ENCODE data around the gene ANKRD13B.

Gene ANKRD13B

DNA sequence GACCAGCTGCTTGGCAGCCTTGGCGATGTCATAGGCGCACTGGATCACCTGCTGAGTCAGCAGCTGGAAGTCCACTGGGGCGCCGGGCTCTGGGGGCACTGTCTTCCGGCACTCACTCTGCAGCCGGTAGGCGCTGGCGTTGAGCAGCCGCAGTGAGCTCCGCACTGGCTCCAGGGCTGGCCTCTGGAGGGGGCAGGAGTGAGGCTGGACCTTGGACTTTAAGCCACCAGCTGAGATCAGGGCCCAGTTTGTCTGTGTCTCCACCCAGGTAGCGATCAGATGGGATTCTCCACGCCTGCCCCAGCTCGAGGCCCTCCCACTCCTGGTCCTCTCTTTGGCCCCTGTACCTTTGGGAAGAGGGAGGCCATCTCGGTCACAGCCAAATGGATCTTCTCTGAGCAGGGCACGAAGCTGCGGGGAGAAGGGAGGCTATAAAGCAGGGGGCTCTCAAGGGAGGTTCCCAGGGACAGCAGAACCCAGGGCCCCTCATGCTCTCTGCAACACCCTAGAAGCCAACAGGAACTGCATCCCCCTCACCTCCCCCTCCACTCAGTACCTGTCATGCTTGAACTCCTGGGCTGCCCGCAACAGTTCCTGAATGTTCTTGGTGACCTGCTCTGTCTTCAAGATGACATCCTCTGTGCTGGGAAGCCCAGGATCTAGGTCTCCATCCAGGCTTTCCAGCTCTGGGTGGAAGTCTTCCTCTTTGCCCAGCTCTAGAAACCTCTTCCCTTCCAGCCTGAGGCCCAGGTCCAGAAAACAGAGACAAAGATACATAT lies 18.0 kb upstream of the ANKRD13B start:
- Mint-ChIP-seq H3K27ac (peak overlapping the region; percentile 69), H3K9me3 (no peaks in the 10 kb centered on the region), H3K4me1 (peaks cover 29% of the 10 kb centered on the region), H3K4me3 (no peak overlapping the region), H3K36me3 (peaks cover 66% of the 10 kb centered on the region)
- no peak for DNase-seq (ENCODE audit: low spot score in 2 of 2)
- ATAC-seq = no peak

GRCh38 chr17:29575511-29576213 lies 17.3 kb upstream of the ANKRD13B start:
- peaks cover 70% of the 10 kb centered on the region for H3K36me3 Mint-ChIP-seq
- H3K9me3 Mint-ChIP-seq = no peaks in the 10 kb centered on the region
- peak overlapping the region; percentile 61 for H3K27ac Mint-ChIP-seq
- no peak overlapping the region for H3K4me3 Mint-ChIP-seq
- no peak for ATAC-seq
- H3K4me1 Mint-ChIP-seq = peaks cover 33% of the 10 kb centered on the region
- no peak for DNase-seq (ENCODE audit: low spot score in 2 of 2)

DNA sequence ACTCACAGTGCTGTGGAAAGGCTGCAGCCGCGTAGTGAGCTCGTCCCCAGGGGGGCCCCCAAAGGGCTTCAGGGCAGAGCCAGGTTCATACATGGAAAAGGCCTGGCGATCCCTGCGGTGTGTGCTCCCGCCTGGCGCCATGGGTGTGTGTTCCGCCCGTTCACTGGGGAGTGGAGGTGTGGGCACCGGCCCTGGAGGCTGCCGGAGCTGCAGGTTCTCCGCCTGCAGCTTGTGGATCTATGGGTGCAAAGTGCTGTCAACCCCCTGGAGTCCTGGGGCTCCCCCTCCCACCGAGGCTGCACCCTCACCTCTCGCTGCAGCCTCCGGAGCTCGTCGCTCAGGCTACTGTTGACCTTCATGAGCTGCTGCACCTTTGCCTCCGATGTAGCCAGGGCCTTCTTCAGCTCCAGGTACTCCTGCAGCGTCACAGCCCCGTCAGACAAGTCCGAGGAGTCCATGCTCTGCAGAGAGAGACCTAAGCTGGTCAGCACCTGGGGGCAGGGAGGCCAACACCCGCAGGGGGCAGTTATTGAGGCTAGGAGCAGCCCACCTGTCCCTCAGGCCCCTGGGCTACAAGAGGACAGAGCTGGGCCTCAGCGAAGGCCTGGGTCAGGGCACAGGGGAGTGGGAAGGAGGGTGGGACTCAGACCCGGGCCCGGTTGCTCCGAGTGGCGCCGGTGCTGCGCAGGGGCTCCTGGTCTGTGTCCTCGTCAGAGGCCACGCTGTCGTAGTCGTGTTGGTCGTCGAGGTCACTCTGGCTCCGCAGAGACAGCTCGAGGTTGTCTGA lies 16.5 kb upstream of the ANKRD13B start:
- no peak for ATAC-seq
- no peak for DNase-seq (ENCODE audit: low spot score in 2 of 2)
- Mint-ChIP-seq H3K36me3 (peaks cover 73% of the 10 kb centered on the region), H3K4me1 (peaks cover 33% of the 10 kb centered on the region), H3K4me3 (no peak overlapping the region), H3K9me3 (no peaks in the 10 kb centered on the region), H3K27ac (no peak overlapping the region)

DNA sequence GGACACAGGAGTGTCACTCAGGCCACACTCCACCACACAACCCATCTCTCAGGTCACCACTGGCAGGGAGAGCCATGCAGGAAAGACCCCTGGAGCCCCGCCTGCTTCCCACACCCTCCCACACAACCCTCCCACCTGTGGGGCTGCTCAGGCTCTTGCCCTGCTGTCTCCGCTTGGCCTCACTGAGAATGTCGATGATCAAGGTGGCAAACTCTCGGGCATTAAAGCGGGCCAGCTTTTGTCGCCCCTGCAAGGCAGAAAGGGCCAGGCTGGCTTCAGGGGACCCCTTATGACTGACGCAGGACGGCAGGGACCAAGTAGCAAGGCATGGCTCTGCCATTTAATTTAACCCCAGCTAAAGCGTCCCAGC lies 15.9 kb upstream of the ANKRD13B start:
- DNase-seq (ENCODE audit: low spot score in 2 of 2) (no peak), ATAC-seq (no peak)
- H3K4me3 Mint-ChIP-seq = no peak overlapping the region
- peaks cover 73% of the 10 kb centered on the region for H3K36me3 Mint-ChIP-seq
- H3K9me3 Mint-ChIP-seq = no peaks in the 10 kb centered on the region
- H3K27ac Mint-ChIP-seq = no peak overlapping the region
- H3K4me1 Mint-ChIP-seq = peaks cover 33% of the 10 kb centered on the region

GRCh38 chr17:29577385-29578211 lies 15.3 kb upstream of the ANKRD13B start:
- Mint-ChIP-seq H3K4me1 (peaks cover 33% of the 10 kb centered on the region), H3K9me3 (no peaks in the 10 kb centered on the region), H3K27ac (no peak overlapping the region), H3K4me3 (no peak overlapping the region), H3K36me3 (peaks cover 79% of the 10 kb centered on the region)
- DNase-seq (ENCODE audit: low spot score in 2 of 2) (no peak), ATAC-seq (no peak)

GRCh38 chr17:29578626-29579485 lies 14.1 kb upstream of the ANKRD13B start:
- no peak for ATAC-seq
- Mint-ChIP-seq H3K36me3 (peaks cover 74% of the 10 kb centered on the region), H3K4me1 (peaks cover 30% of the 10 kb centered on the region), H3K4me3 (no peak overlapping the region), H3K9me3 (no peaks in the 10 kb centered on the region), H3K27ac (no peak overlapping the region)
- DNase-seq (ENCODE audit: low spot score in 2 of 2) = no peak

DNA sequence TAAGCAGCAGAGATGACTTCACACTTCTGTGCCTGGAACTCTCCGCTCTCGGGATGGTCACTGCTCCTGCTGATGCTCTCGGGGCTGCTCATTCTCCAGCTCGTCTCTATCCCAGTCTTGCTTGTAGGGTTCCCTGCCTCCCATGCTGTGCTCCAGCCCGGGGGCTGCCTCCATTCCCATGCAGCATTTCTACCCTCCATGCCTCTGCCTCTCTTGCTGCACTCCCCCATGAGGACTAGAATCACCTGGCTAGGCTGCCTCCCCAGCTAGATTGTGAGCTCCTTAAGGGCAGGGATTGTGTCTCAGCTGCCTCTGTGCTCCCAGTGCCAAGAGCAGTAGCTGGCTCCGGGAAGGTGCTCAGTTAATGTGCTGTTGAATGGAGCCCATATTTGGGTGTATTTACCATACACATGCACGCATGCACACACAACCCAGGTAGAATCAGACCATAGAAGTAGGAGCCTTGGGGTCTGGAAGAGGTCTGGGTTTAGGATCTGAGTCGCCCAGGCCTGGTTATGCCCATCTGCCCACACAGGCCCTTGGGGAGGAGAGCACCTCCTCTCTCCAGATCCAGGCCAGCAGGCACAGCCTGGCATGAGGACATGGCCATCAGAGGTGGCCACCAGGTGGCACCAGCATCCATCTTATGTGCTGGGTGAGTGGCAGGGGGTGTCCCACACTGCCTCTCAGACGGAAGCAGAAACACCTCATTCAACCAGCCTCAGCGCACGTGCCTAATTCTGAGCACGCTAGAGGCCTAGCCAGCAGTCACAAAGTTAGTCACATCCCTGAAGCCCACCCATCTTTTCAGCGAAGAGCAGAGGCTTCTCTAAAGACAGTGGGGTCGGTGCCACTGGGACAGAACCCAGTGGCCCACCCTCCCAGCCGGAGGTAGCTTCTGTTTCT lies 12.8 kb upstream of the ANKRD13B start:
- no peak overlapping the region for H3K4me3 Mint-ChIP-seq
- peak; percentile 84 to 93 for DNase-seq (ENCODE audit: low spot score in 2 of 2)
- peak overlapping the region; percentile 36 for H3K27ac Mint-ChIP-seq
- ATAC-seq = peak; percentile 95
- peaks cover 62% of the 10 kb centered on the region for H3K36me3 Mint-ChIP-seq
- H3K4me1 Mint-ChIP-seq = peaks cover 35% of the 10 kb centered on the region
- H3K9me3 Mint-ChIP-seq = no peaks in the 10 kb centered on the region

GRCh38 chr17:29581583-29582253 lies 11.2 kb upstream of the ANKRD13B start:
- Mint-ChIP-seq H3K36me3 (peaks cover 49% of the 10 kb centered on the region), H3K9me3 (no peaks in the 10 kb centered on the region)

DNA sequence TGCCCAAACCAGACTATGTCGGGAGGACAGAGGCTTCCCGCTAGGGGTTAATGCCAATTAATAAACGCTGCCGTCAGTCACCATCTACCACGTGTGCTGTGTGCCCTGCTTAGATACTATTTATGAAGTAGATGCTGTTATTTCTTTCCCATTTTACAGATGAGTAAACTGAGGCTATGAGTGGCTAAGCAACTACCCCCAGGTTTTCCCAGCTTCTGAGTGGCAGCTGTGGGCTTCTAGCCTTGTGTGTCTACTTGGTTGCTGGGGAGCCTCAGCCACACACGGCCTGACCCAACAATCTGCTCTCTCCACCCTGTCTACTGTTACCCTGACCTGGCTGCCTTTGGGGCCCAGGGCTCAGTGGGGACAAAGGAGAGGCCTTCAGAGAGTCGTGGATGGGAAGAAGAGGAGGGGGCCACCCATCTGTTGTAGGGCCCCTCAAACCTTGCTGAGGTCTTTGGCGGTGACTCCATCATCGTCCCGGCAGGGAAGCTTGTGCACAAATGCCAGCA lies 10.6 kb upstream of the ANKRD13B start:
- Mint-ChIP-seq H3K4me1 (peaks cover 54% of the 10 kb centered on the region), H3K9me3 (no peaks in the 10 kb centered on the region), H3K4me3 (no peak overlapping the region), H3K27ac (peak overlapping the region; percentile 48), H3K36me3 (peaks cover 48% of the 10 kb centered on the region)
- DNase-seq (ENCODE audit: low spot score in 2 of 2) = no peak
- no peak for ATAC-seq

More at GRCh38 chr17:29581583-29582253, 11.2 kb upstream of the ANKRD13B start:
- ATAC-seq (no peak), DNase-seq (ENCODE audit: low spot score in 2 of 2) (no peak)
- Mint-ChIP-seq H3K4me3 (no peak overlapping the region), H3K27ac (no peak overlapping the region), H3K4me1 (peaks cover 48% of the 10 kb centered on the region)

DNA sequence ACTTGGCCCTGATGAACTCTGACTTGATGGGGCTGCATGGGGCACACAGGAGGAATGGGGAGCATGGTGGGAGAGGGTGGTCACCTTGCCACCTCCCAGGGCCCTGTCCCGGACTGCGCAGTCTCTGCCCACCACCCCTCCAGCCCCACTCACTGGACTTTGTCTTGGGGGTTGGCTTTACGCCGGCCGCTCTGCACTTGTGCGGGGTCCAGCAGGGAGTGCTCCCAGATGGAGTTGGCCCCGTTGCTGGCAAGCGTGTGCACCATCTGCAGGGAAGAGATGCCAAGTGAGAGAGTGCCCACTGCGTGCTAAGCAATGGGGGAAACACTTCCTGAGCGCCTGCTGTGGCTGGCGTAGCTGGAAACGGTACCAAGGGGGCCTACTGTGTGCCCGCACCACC lies 10.2 kb upstream of the ANKRD13B start:
- no peak for ATAC-seq
- Mint-ChIP-seq H3K4me3 (no peak overlapping the region), H3K36me3 (peaks cover 44% of the 10 kb centered on the region), H3K9me3 (no peaks in the 10 kb centered on the region), H3K4me1 (peaks cover 59% of the 10 kb centered on the region), H3K27ac (peak overlapping the region; percentile 48)
- DNase-seq (ENCODE audit: low spot score in 2 of 2) = no peak

DNA sequence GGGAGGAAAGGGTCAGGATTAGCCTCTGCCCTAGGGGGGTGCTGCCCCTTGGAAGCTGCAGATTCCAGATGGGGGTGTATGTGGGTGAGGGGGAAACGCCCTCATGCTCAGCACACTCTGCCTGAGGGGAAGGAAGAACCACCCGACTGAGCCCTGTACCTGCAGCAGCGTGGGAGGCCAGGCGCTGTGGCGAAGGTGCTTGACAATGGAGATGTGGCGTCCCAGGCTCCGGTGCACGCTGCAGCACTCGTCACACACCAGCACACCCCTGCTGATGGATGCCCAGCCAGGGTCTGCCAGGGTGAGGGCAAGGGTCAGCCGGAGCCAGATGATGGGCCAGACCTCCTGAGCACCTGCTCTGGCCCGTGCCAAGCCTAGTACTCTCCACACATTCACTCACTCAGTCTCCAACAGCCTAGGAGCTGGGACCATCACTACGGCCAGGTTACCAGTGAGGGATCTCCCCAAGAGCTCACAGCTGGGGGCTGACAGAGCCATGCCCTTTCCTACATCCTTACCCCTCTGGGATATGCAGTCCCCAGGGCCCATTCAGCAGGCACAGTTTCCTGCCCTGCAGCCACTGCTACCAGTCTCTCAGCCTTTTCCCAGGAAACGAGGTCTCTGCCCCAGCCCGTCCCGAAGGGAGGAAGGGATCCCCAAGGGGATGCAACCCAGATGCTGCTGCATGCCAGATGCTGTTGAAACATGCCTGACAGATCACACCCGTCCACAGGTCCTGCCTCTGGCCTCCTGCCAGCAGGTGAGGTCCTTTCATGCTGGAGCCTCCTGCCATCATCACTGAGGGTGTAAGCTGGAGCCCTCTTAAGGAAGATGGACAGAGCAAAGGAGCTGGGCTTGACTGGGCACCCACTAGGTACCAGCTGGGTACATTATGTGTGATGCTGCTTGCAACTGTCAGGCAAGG lies 9.3 kb upstream of the ANKRD13B start:
- no peak overlapping the region for H3K4me3 Mint-ChIP-seq
- no peaks in the 10 kb centered on the region for H3K9me3 Mint-ChIP-seq
- H3K4me1 Mint-ChIP-seq = peaks cover 66% of the 10 kb centered on the region
- DNase-seq (ENCODE audit: low spot score in 2 of 2) = no peak
- peak overlapping the region; percentile 82 for H3K27ac Mint-ChIP-seq
- ATAC-seq = no peak
- H3K36me3 Mint-ChIP-seq = peaks cover 36% of the 10 kb centered on the region

Measured in stimulated activated effector memory CD8-positive, alpha-beta T cell treated with anti-CD3 and anti-CD28 coated beads, Interleukin-12 subunit alpha, Interleukin-12 subunit beta, amount 100 ng/mL, for 72 hours (primary cell).